ENCODE results near the gene FBXO11.

Gene FBXO11

DNA sequence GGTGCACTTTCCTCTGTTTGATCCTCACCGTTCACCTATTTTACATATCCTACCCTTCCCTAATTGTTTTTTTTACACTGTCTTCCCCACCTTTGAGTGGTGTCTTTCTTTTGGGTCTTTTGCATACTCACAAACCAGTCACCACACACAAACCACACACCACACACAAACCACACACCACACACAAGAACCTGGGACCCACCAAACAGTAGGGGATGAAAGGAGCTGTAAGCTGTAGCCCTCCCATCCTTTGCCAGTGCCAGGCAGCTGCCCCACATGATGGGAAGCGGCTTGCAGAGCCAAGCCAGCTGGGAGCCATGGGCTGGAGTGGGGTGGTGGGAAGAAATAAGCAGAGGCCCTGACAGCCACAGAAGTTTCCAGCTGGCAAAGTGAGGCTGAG, 162.2 kb downstream of the FBXO11 start:
- TF ChIP-seq SIN3A (IDR thresholded peaks at IDR 0.05; ENCODE audit: borderline replicate concordance, insufficient read depth, low read length): no peak
- TF ChIP-seq, protein P1, sequence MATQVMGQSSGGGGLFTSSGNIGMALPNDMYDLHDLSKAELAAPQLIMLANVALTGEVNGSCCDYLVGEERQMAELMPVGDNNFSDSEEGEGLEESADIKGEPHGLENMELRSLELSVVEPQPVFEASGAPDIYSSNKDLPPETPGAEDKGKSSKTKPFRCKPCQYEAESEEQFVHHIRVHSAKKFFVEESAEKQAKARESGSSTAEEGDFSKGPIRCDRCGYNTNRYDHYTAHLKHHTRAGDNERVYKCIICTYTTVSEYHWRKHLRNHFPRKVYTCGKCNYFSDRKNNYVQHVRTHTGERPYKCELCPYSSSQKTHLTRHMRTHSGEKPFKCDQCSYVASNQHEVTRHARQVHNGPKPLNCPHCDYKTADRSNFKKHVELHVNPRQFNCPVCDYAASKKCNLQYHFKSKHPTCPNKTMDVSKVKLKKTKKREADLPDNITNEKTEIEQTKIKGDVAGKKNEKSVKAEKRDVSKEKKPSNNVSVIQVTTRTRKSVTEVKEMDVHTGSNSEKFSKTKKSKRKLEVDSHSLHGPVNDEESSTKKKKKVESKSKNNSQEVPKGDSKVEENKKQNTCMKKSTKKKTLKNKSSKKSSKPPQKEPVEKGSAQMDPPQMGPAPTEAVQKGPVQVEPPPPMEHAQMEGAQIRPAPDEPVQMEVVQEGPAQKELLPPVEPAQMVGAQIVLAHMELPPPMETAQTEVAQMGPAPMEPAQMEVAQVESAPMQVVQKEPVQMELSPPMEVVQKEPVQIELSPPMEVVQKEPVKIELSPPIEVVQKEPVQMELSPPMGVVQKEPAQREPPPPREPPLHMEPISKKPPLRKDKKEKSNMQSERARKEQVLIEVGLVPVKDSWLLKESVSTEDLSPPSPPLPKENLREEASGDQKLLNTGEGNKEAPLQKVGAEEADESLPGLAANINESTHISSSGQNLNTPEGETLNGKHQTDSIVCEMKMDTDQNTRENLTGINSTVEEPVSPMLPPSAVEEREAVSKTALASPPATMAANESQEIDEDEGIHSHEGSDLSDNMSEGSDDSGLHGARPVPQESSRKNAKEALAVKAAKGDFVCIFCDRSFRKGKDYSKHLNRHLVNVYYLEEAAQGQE (IDR thresholded peaks at IDR 0.05; ENCODE audit: insufficient read depth in 1 of 2, low read depth in 2 of 2, low read length in 2 of 2): no peak
- TF ChIP-seq POLR2AphosphoS5 (IDR thresholded peaks at IDR 0.05; ENCODE audit: low read depth, low read length): no peak
- no peak for TF ChIP-seq FOXP2 (optimal IDR thresholded peaks at IDR 0.05; ENCODE audit: borderline replicate concordance, extremely low read depth, extremely low read length, insufficient read depth)
- no peak for TF ChIP-seq TAF1 (IDR thresholded peaks at IDR 0.05; ENCODE audit: borderline replicate concordance, insufficient read depth, low read length)

DNA sequence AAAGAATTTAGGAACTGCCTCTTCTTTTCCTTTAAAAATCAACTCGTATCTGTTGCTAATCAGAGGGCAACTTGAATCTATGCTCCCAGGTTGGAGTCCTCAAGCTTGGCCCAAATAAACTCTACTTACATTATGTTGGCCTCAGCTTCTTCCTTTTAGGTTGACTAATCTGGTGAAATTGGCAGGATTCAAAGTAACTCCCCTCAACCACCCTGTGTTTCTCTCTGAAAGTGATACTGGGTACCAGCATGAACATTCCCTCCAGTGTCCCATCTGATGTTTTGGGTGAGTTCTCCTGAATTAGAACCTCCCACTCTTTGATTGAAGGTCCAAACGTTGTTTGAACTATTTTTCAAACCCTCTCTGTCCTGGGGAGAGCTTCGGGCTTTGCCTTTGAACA, 164.7 kb downstream of the FBXO11 start:
- no peak for TF ChIP-seq TAF1 (IDR thresholded peaks at IDR 0.05; ENCODE audit: borderline replicate concordance, insufficient read depth, low read length)
- TF ChIP-seq, protein P1 (IDR thresholded peaks at IDR 0.05; ENCODE audit: insufficient read depth in 1 of 2, low read depth in 2 of 2, low read length in 2 of 2): no peak
- no peak for TF ChIP-seq FOXP2 (optimal IDR thresholded peaks at IDR 0.05; ENCODE audit: borderline replicate concordance, extremely low read depth, extremely low read length, insufficient read depth)
- no peak for TF ChIP-seq SIN3A (IDR thresholded peaks at IDR 0.05; ENCODE audit: borderline replicate concordance, insufficient read depth, low read length)
- TF ChIP-seq POLR2AphosphoS5 (IDR thresholded peaks at IDR 0.05; ENCODE audit: low read depth, low read length): no peak

DNA sequence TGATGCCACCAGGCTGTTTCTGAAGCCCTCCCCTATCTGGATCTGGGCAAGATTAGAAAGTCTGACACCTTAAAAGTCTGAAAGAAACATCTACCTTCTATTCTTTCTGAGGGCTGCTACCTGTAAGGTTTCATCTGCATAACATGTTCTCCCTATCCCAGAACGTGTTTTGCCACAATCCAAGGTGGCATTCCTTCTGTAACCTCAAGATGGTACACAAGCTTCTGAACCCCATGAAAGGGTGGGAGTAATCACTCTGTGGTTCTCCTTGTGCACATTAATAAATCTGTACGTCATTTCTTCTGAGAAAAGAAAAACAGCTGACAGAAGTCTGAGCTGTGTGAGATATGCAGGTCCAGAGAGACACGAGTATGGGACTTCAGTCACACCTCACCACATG, 165.2 kb downstream of the FBXO11 start:
- TF ChIP-seq, protein P1 (IDR thresholded peaks at IDR 0.05; ENCODE audit: insufficient read depth in 1 of 2, low read depth in 2 of 2, low read length in 2 of 2): no peak
- TF ChIP-seq FOXP2 (optimal IDR thresholded peaks at IDR 0.05; ENCODE audit: borderline replicate concordance, extremely low read depth, extremely low read length, insufficient read depth) (no peak), POLR2AphosphoS5 (IDR thresholded peaks at IDR 0.05; ENCODE audit: low read depth, low read length) (no peak)
